Gastroesophageal sphincter (tissue), 4 donors: Measurements from ENCODE around the gene SSBP3. TPM values are rescaled to one million over a fixed set of nuclear protein-coding genes. Genes with fewer than 3 reads are reported as not detected.

Experiments
- ATAC-seq: fragments of 150-250 bp; one replicate; pipeline ENCODE4 v1.9.1; 2016; ENCODE audit warnings: mild to moderate bottlenecking, moderate library complexity
- H3K27ac ChIP-seq, 4 donors: fragments of 200-600 bp; sonication (generic) in 3 of 4; 1 replicate in 3 of 4; 2 replicates in 1 of 4; pipeline ENCODE4 v1.5.1; 2016 to 2019
- H3K27me3 ChIP-seq: fragments of 200-600 bp; sonication (generic); one replicate; pipeline ENCODE4 v1.5.1; 2019
- H3K36me3 ChIP-seq, 2 donors: fragments of 200-600 bp; sonication (generic); one replicate each; pipeline ENCODE4 v1.5.1; 2019; ENCODE audit warnings: control low read depth in 1 of 2
- H3K4me1 ChIP-seq, 3 donors: fragments of 200-600 bp; sonication (generic); 1 replicate in 2 of 3; 2 replicates in 1 of 3; pipeline ENCODE4 v1.5.1; 2016 to 2019; ENCODE audit warnings: control low read depth in 2 of 3
- H3K4me3 ChIP-seq, 2 donors: fragments of 200-600 bp; sonication (generic); one replicate each; pipeline ENCODE4 v1.5.1; 2019; ENCODE audit warnings: mild to moderate bottlenecking in 1 of 2, moderate library complexity in 1 of 2
- H3K9me3 ChIP-seq, 3 donors: fragments of 200-600 bp; sonication (generic); one replicate each; pipeline ENCODE4 v1.5.1; 2017 to 2019; ENCODE audit warnings: control low read depth in 2 of 3
- CTCF ChIP-seq, 4 experiments: fragments of 200-600 bp in 2 of 4; fragments of 450-650 bp in 2 of 4; sonication (generic) in 1 of 4; IDR thresholded peaks; one replicate each; pipeline ENCODE4 v1.5.1; 2017 to 2019; ENCODE audit warnings: antibody characterized with exemption in 4 of 4, mild to moderate bottlenecking in 2 of 4, moderate library complexity in 2 of 4
- EP300 ChIP-seq: sonication (generic); formaldehyde crosslinking; IDR thresholded peaks from one replicate; pipeline ENCODE4 v1.6.1; 2017; ENCODE audit warnings: antibody characterized with exemption, mild to moderate bottlenecking
- POLR2A ChIP-seq, 2 donors: fragments of 450-650 bp; IDR thresholded peaks; one replicate each; pipeline ENCODE4 v1.6.1; 2017; ENCODE audit warnings: antibody characterized with exemption in 2 of 2, mild to moderate bottlenecking in 2 of 2, moderate library complexity in 1 of 2
- POLR2AphosphoS5 ChIP-seq: sonication (generic); formaldehyde crosslinking; IDR thresholded peaks from one replicate; pipeline ENCODE4 v1.6.1; 2017; ENCODE audit warnings: antibody characterized with exemption
- WGBS, 2 donors: methylation state at CpG; one replicate each; pipeline ENCODE4 v1.1.5; 2018; ENCODE audit warnings: low coverage in 1 of 2; 5-methylcytosine and 5-hydroxymethylcytosine counted together
- total RNA-seq, 4 donors: library from RNA; depleted of rRNA; stranded (reverse); fragments of >200 nt; gene quantifications; one replicate each; pipeline ENCODE4 v1.1.0, GENCODE V29; 2016

Gene SSBP3
- total RNA-seq, 4 donors from 2014 or later: 40.8 to 46.7 (median 45.5) TPM

- 69 to 70% methylated on average over 7 to 8 of the region's 19 CpGs for WGBS, 2 donors
- Histone ChIP-seq H3K4me3 (no peak overlapping the region), H3K9me3 (no peaks in the 10 kb centered on the region), H3K36me3 (no peaks in the 10 kb centered on the region), H3K27me3 (no peaks in the 10 kb centered on the region), H3K4me1 (peaks cover 0 to 94% (median 24%) of the 10 kb centered on the region in 3 donors), H3K27ac (peak overlapping the region in 1 of 4 donors; percentile 31)
- TF ChIP-seq EP300: no peak
- no peak for TF ChIP-seq POLR2A (IDR thresholded peaks at IDR 0.05)
- TF ChIP-seq CTCF (IDR thresholded peaks at IDR 0.05): no peak
- no peak for TF ChIP-seq POLR2AphosphoS5
- ATAC-seq: no peak
These were observed 96.4 kb downstream of the SSBP3 start for GRCh38 chr1:54309631-54310366.

GRCh38 chr1:54307305-54307704, 98.9 kb downstream of the SSBP3 start:
- H3K4me1 ChIP-seq: peaks cover 0 to 92% (median 7%) of the 10 kb centered on the region in 3 donors
- WGBS, 2 donors: 100% methylated on average over 2 to 3 of the region's 3 CpGs

GRCh38 chr1:54305906-54306514, 100.2 kb downstream of the SSBP3 start:
- H3K9me3 ChIP-seq: no peaks in the 10 kb centered on the region
- H3K4me3 ChIP-seq: no peak overlapping the region
- peaks cover 0 to 92% (median 0%) of the 10 kb centered on the region in 3 donors for H3K4me1 ChIP-seq
- TF ChIP-seq EP300: no peak
- TF ChIP-seq POLR2AphosphoS5: no peak
- no peak for TF ChIP-seq CTCF (IDR thresholded peaks at IDR 0.05)
- no peak for TF ChIP-seq POLR2A (IDR thresholded peaks at IDR 0.05)
- H3K27ac ChIP-seq: no peak overlapping the region
- no peaks in the 10 kb centered on the region for H3K36me3 ChIP-seq
- no peak for ATAC-seq
- 76 to 84% methylated on average over 4 to 5 of the region's 7 CpGs for WGBS, 2 donors
- no peaks in the 10 kb centered on the region for H3K27me3 ChIP-seq

More at GRCh38 chr1:54307305-54307704, 98.9 kb downstream of the SSBP3 start:
- no peaks in the 10 kb centered on the region for H3K36me3 ChIP-seq
- H3K27me3 ChIP-seq: no peaks in the 10 kb centered on the region
- H3K4me3 ChIP-seq: no peak overlapping the region
- ATAC-seq: no peak
- TF ChIP-seq CTCF (IDR thresholded peaks at IDR 0.05): no peak
- no peak for TF ChIP-seq POLR2A (IDR thresholded peaks at IDR 0.05)
- no peak for TF ChIP-seq EP300
- TF ChIP-seq POLR2AphosphoS5: no peak
- no peak overlapping the region for H3K27ac ChIP-seq
- H3K9me3 ChIP-seq: no peaks in the 10 kb centered on the region

DNA sequence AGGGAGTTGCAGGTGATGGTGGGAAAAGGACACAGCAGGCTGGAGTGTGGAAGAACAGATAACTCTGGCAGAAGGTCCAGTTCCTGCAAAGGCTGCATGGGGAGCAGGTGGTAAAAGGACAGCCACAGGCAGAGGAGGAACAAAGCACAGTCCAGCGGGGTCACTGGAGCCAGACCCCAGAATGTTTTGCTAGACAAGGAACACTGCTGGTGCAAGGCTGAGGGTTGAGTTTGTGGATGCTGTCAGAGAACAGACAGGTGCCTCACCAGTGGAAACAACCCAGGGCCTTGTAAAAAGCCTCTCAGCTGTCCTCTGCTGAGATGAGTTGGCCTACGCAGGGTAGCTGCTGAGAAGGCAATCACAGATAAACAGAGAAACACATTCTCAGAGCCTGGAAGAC, 101.7 kb downstream of the SSBP3 start:
- ATAC-seq: no peak
- no peak overlapping the region for H3K27ac ChIP-seq
- WGBS, 2 donors: 79 to 89% methylated on average over 1 to 2 of the region's 2 CpGs
- H3K9me3 ChIP-seq: no peaks in the 10 kb centered on the region
- TF ChIP-seq POLR2AphosphoS5 (no peak), CTCF (IDR thresholded peaks at IDR 0.05) (no peak), EP300 (no peak), POLR2A (IDR thresholded peaks at IDR 0.05) (no peak)
- H3K36me3 ChIP-seq: no peaks in the 10 kb centered on the region
- H3K4me1 ChIP-seq: peaks cover 0 to 92% (median 8%) of the 10 kb centered on the region in 3 donors
- no peaks in the 10 kb centered on the region for H3K27me3 ChIP-seq
- H3K4me3 ChIP-seq: no peak overlapping the region
